WTC11 (cell line): ENCODE measurements around the gene TFEC. TPM values are rescaled to one million over a fixed set of nuclear protein-coding genes. Genes with fewer than 3 reads are reported as not detected.

ENCODE experiments used
- ATAC-seq: fragments of 200-7000 bp; cut with Tn5 transposase; 2 replicates; pipeline ENCODE4 v1.10.0; 2021; ENCODE audit warnings: mild to moderate bottlenecking, moderate library complexity
- CTCF ChIA-PET: fragments of 300-600 bp; sonication (Branson Sonifier 250); formaldehyde crosslinking; loops from one replicate; lab custom pipeline; 2021; ENCODE audit warnings: antibody characterized with exemption; lab: Charles Lee
- POLR2A ChIA-PET: fragments of 350-600 bp; sonication (Branson Sonifier 250); formaldehyde crosslinking; loops from one replicate; lab custom pipeline; 2021; ENCODE audit warnings: antibody characterized with exemption; lab: Charles Lee
- DNase-seq: peaks from one replicate; pipeline ENCODE4 v3.0.0; 2021; ENCODE audit warnings: low spot score
- H3K27ac Mint-ChIP-seq: 2 replicates; pipeline ENCODE4 v1.8.0; 2021; ENCODE audit warnings: mixed read lengths
- H3K27me3 Mint-ChIP-seq: 2 replicates; pipeline ENCODE4 v1.8.0; 2021; ENCODE audit warnings: low read depth, mild to moderate bottlenecking, moderate library complexity, mixed read lengths
- H3K36me3 Mint-ChIP-seq: 2 replicates; pipeline ENCODE4 v1.8.0; 2021; ENCODE audit warnings: mixed read lengths
- H3K4me1 Mint-ChIP-seq: 2 replicates; pipeline ENCODE4 v1.8.0; 2022; ENCODE audit warnings: mixed read lengths
- H3K4me3 Mint-ChIP-seq: 2 replicates; pipeline ENCODE4 v1.8.0; 2021; ENCODE audit warnings: mild to moderate bottlenecking, moderate library complexity, mixed read lengths
- H3K9me3 Mint-ChIP-seq: 2 replicates; pipeline ENCODE4 v1.8.0; 2021; ENCODE audit warnings: mixed read lengths
- CBFB ChIP-seq: sonication (generic); formaldehyde crosslinking; IDR thresholded peaks from 2 replicates; pipeline ENCODE4 v1.8.1; 2022; ENCODE audit warnings: mild to moderate bottlenecking, low read depth, missing genetic modification reagents
- E2F1 ChIP-seq: sonication (generic); formaldehyde crosslinking; IDR thresholded peaks from 2 replicates; pipeline ENCODE4 v1.8.0; 2022; ENCODE audit warnings: mild to moderate bottlenecking, missing genetic modification reagents
- FOXK1 ChIP-seq: sonication (generic); formaldehyde crosslinking; IDR thresholded peaks from 2 replicates; pipeline ENCODE4 v1.8.0; 2022; ENCODE audit warnings: mild to moderate bottlenecking, moderate library complexity, missing genetic modification reagents
- GABPB1 ChIP-seq: sonication (generic); formaldehyde crosslinking; IDR thresholded peaks from 2 replicates; pipeline ENCODE4 v1.8.1; 2023; ENCODE audit warnings: mild to moderate bottlenecking, missing genetic modification reagents
- HMGA2 ChIP-seq: fragments of 250-450 bp; sonication (Bioruptor Pico); IDR thresholded peaks from 2 replicates; pipeline ENCODE4 v1.4.0; 2021; ENCODE audit warnings: mild to moderate bottlenecking, moderate library complexity
- JAZF1 ChIP-seq: fragments of 250-450 bp; sonication (Bioruptor Pico); IDR thresholded peaks from 2 replicates; pipeline ENCODE4 v1.9.0; 2021; ENCODE audit warnings: moderate library complexity, mild to moderate bottlenecking, inconsistent platforms
- MLX ChIP-seq: sonication (generic); formaldehyde crosslinking; IDR thresholded peaks from 2 replicates; pipeline ENCODE4 v1.8.1; 2023; ENCODE audit warnings: mild to moderate bottlenecking, missing genetic modification reagents, moderate library complexity
- RORB ChIP-seq: fragments of 250-450 bp; sonication (Bioruptor Pico); IDR thresholded peaks from 2 replicates; pipeline ENCODE4 v1.9.0; 2021; ENCODE audit warnings: mild to moderate bottlenecking
- SMAD3 ChIP-seq: sonication (generic); formaldehyde crosslinking; IDR thresholded peaks from 2 replicates; pipeline ENCODE4 v1.8.0; 2022; ENCODE audit warnings: missing genetic modification reagents, mild to moderate bottlenecking, borderline replicate concordance
- TEAD4 ChIP-seq: sonication (generic); formaldehyde crosslinking; IDR thresholded peaks from 2 replicates; pipeline ENCODE4 v1.8.0; 2022; ENCODE audit warnings: mild to moderate bottlenecking, missing genetic modification reagents
- ZBTB43 ChIP-seq: sonication (generic); formaldehyde crosslinking; IDR thresholded peaks from 2 replicates; pipeline ENCODE4 v1.8.1; 2023; ENCODE audit warnings: mild to moderate bottlenecking, missing genetic modification reagents
- ZNF281 ChIP-seq: sonication (generic); formaldehyde crosslinking; IDR thresholded peaks from 2 replicates; pipeline ENCODE4 v1.8.0; 2023; ENCODE audit warnings: mild to moderate bottlenecking, missing genetic modification reagents
- ZNF512 ChIP-seq: sonication (generic); formaldehyde crosslinking; IDR thresholded peaks from 2 replicates; pipeline ENCODE4 v1.8.1; 2022; ENCODE audit warnings: missing genetic modification reagents, borderline replicate concordance
- total RNA-seq: library from RNA; stranded (reverse); gene quantifications from 3 replicates; pipeline ENCODE4 v1.2.3, GENCODE V29; 2021
- TF ChIP-seq, protein P1 (sequence below): sonication (generic); formaldehyde crosslinking; IDR thresholded peaks from 2 replicates; pipeline ENCODE4 v1.8.1; 2023; ENCODE audit warnings: mild to moderate bottlenecking, missing genetic modification reagents
- TF ChIP-seq, protein P2 (sequence below): fragments of 250-450 bp; sonication (Bioruptor Pico); IDR thresholded peaks from 2 replicates; pipeline ENCODE4 v1.9.0; 2021; ENCODE audit warnings: mild to moderate bottlenecking, borderline replicate concordance
- TF ChIP-seq, protein P3 (sequence below): sonication (generic); formaldehyde crosslinking; IDR thresholded peaks from 2 replicates; pipeline ENCODE4 v1.8.1; 2022; ENCODE audit warnings: mild to moderate bottlenecking, moderate library complexity, missing genetic modification reagents

Gene TFEC
- total RNA-seq, 1 experiment from 2014 or later = 0.17 TPM

GRCh38 chr7:115906731-115907130 lies 123.8 kb downstream of the TFEC start:
- Mint-ChIP-seq H3K9me3 (no peaks in the 10 kb centered on the region), H3K27ac (no peak overlapping the region), H3K36me3 (no peaks in the 10 kb centered on the region), H3K27me3 (no peaks in the 10 kb centered on the region), H3K4me1 (peaks cover 26% of the 10 kb centered on the region), H3K4me3 (no peak overlapping the region)
- no peak for TF ChIP-seq SMAD3 (CRISPR knock-in tag)
- no peak for TF ChIP-seq FOXK1 (CRISPR knock-in tag)
- TF ChIP-seq GABPB1 (CRISPR knock-in tag) = no peak
- no peak for TF ChIP-seq RORB (CRISPR knock-in tag)
- TF ChIP-seq, protein P1, sequence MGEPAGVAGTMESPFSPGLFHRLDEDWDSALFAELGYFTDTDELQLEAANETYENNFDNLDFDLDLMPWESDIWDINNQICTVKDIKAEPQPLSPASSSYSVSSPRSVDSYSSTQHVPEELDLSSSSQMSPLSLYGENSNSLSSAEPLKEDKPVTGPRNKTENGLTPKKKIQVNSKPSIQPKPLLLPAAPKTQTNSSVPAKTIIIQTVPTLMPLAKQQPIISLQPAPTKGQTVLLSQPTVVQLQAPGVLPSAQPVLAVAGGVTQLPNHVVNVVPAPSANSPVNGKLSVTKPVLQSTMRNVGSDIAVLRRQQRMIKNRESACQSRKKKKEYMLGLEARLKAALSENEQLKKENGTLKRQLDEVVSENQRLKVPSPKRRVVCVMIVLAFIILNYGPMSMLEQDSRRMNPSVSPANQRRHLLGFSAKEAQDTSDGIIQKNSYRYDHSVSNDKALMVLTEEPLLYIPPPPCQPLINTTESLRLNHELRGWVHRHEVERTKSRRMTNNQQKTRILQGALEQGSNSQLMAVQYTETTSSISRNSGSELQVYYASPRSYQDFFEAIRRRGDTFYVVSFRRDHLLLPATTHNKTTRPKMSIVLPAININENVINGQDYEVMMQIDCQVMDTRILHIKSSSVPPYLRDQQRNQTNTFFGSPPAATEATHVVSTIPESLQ (CRISPR knock-in tag) = no peak
- no peak for TF ChIP-seq HMGA2 (CRISPR knock-in tag)
- TF ChIP-seq, protein P2, sequence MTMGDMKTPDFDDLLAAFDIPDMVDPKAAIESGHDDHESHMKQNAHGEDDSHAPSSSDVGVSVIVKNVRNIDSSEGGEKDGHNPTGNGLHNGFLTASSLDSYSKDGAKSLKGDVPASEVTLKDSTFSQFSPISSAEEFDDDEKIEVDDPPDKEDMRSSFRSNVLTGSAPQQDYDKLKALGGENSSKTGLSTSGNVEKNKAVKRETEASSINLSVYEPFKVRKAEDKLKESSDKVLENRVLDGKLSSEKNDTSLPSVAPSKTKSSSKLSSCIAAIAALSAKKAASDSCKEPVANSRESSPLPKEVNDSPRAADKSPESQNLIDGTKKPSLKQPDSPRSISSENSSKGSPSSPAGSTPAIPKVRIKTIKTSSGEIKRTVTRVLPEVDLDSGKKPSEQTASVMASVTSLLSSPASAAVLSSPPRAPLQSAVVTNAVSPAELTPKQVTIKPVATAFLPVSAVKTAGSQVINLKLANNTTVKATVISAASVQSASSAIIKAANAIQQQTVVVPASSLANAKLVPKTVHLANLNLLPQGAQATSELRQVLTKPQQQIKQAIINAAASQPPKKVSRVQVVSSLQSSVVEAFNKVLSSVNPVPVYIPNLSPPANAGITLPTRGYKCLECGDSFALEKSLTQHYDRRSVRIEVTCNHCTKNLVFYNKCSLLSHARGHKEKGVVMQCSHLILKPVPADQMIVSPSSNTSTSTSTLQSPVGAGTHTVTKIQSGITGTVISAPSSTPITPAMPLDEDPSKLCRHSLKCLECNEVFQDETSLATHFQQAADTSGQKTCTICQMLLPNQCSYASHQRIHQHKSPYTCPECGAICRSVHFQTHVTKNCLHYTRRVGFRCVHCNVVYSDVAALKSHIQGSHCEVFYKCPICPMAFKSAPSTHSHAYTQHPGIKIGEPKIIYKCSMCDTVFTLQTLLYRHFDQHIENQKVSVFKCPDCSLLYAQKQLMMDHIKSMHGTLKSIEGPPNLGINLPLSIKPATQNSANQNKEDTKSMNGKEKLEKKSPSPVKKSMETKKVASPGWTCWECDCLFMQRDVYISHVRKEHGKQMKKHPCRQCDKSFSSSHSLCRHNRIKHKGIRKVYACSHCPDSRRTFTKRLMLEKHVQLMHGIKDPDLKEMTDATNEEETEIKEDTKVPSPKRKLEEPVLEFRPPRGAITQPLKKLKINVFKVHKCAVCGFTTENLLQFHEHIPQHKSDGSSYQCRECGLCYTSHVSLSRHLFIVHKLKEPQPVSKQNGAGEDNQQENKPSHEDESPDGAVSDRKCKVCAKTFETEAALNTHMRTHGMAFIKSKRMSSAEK (CRISPR knock-in tag) = no peak
- no peak for TF ChIP-seq ZNF512
- TF ChIP-seq ZBTB43 (CRISPR knock-in tag) = no peak
- TF ChIP-seq, protein P3, sequence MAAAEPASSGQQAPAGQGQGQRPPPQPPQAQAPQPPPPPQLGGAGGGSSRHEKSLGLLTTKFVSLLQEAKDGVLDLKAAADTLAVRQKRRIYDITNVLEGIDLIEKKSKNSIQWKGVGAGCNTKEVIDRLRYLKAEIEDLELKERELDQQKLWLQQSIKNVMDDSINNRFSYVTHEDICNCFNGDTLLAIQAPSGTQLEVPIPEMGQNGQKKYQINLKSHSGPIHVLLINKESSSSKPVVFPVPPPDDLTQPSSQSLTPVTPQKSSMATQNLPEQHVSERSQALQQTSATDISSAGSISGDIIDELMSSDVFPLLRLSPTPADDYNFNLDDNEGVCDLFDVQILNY (CRISPR knock-in tag) = no peak
- no peak for TF ChIP-seq ZNF281 (CRISPR knock-in tag)
- no peak for TF ChIP-seq MLX
- TF ChIP-seq JAZF1 = no peak
- no peak for TF ChIP-seq E2F1 (CRISPR knock-in tag)
- TF ChIP-seq CBFB (CRISPR knock-in tag) = no peak
- TF ChIP-seq TEAD4 (CRISPR knock-in tag) = no peak
- ChIA-PET POLR2A (no interaction called here), CTCF (interaction anchor here (0.6 kb wide), 1 partner anchor 65 kb away, joined by 3 read pairs; no protein-coding TSS in a partner anchor)
- ATAC-seq (no peak), DNase-seq (no peak)
